KMS-11 (cell line): ENCODE results near the gene KCTD12.

Experiments used
- H2AFZ ChIP-seq: fragments of 200-600 bp; sonication (generic); 2 replicates; pipeline ENCODE4 v1.6.1; 2016; ENCODE audit warnings: antibody characterized with exemption, mixed run types, low read depth
- H3K27ac ChIP-seq: fragments of 200-600 bp; sonication (generic); 2 replicates; pipeline ENCODE4 v1.6.1; 2016; ENCODE audit warnings: mild to moderate bottlenecking, mixed run types
- H3K27me3 ChIP-seq: fragments of 200-600 bp; sonication (generic); 2 replicates; pipeline ENCODE4 v1.6.1; 2017; ENCODE audit warnings: mild to moderate bottlenecking, low read depth, mixed run types, moderate library complexity; ENCODE audit not compliant: insufficient read depth
- H3K36me3 ChIP-seq: fragments of 200-600 bp; sonication (generic); 2 replicates; pipeline ENCODE4 v1.6.1; 2017; ENCODE audit warnings: mild to moderate bottlenecking, mixed run types; ENCODE audit not compliant: insufficient read depth
- H3K4me1 ChIP-seq: fragments of 200-600 bp; sonication (generic); 2 replicates; pipeline ENCODE4 v1.6.1; 2016; ENCODE audit warnings: mild to moderate bottlenecking, low read depth, mixed run types; ENCODE audit not compliant: poor library complexity, severe bottlenecking
- H3K4me2 ChIP-seq: fragments of 200-600 bp; sonication (generic); 2 replicates; pipeline ENCODE4 v1.7.0; 2016; ENCODE audit warnings: mild to moderate bottlenecking, mixed run types
- H3K4me3 ChIP-seq: fragments of 200-600 bp; sonication (generic); IDR thresholded peaks from 2 replicates; pipeline ENCODE4 v1.6.1; 2017; ENCODE audit warnings: low read depth, low read length, mixed read lengths; ENCODE audit not compliant: insufficient read depth
- H3K79me2 ChIP-seq: fragments of 200-600 bp; sonication (generic); 2 replicates; pipeline ENCODE4 v1.6.1; 2016; ENCODE audit warnings: low read depth, mixed run types; ENCODE audit not compliant: insufficient read depth
- H3K9ac ChIP-seq: fragments of 200-600 bp; sonication (generic); 2 replicates; pipeline ENCODE4 v1.6.1; 2016; ENCODE audit warnings: mild to moderate bottlenecking, mixed run types
- H4K20me1 ChIP-seq: fragments of 200-600 bp; sonication (generic); 2 replicates; pipeline ENCODE4 v1.6.1; 2016; ENCODE audit warnings: mild to moderate bottlenecking, mixed run types; ENCODE audit not compliant: insufficient read depth
- TF ChIP-seq, protein P1 (sequence below): fragments of 200-600 bp; sonication (generic); conservative IDR thresholded peaks from 2 replicates; pipeline ENCODE4 v1.6.1; 2017; ENCODE audit warnings: low read depth, mild to moderate bottlenecking, antibody characterized with exemption, low read length, moderate library complexity, mixed read lengths

The KCTD12 gene

DNA sequence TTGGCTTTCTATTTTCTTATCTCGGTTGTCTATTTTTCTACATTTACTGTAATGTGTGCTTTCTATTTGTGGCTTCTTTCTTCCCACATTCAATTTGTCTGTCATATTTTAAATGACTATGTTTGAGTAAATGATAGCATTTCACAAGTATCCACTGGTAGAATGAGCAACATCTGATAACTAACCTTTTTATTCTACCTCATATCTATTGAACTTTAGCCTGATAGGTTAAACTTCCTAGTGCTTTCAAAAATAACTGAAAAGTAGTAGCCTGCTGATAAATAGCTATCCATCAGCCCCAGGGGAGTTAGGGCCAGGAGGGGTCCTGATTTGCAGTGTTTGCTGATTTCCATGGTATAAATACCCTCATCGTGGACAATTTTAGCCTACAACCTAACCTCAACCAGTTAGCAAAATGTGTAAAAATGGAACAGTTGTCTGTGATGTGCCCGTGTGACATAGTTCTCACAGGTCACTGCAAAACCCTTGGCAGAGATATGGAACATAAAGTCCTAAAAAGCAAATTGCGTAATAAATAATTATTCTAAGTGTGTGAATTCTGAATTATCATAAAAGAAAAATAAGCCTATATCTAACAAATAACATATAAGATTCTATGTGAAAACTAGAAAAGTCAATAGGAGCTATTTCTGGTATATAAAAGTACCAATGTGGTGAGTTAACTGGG lies 32.1 kb downstream of the KCTD12 start:
- TF ChIP-seq, protein P1, sequence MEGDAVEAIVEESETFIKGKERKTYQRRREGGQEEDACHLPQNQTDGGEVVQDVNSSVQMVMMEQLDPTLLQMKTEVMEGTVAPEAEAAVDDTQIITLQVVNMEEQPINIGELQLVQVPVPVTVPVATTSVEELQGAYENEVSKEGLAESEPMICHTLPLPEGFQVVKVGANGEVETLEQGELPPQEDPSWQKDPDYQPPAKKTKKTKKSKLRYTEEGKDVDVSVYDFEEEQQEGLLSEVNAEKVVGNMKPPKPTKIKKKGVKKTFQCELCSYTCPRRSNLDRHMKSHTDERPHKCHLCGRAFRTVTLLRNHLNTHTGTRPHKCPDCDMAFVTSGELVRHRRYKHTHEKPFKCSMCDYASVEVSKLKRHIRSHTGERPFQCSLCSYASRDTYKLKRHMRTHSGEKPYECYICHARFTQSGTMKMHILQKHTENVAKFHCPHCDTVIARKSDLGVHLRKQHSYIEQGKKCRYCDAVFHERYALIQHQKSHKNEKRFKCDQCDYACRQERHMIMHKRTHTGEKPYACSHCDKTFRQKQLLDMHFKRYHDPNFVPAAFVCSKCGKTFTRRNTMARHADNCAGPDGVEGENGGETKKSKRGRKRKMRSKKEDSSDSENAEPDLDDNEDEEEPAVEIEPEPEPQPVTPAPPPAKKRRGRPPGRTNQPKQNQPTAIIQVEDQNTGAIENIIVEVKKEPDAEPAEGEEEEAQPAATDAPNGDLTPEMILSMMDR = no peak
- Histone ChIP-seq H3K27ac (no peak overlapping the region), H3K4me2 (no peak overlapping the region), H3K36me3 (no peaks in the 10 kb centered on the region), H3K9ac (no peak overlapping the region), H3K4me3 (no peak overlapping the region), H3K4me1 (no peaks in the 10 kb centered on the region), H2AFZ (no peak overlapping the region), H3K27me3 (no peaks in the 10 kb centered on the region), H3K79me2 (no peaks in the 10 kb centered on the region), H4K20me1 (no peaks in the 10 kb centered on the region)

DNA sequence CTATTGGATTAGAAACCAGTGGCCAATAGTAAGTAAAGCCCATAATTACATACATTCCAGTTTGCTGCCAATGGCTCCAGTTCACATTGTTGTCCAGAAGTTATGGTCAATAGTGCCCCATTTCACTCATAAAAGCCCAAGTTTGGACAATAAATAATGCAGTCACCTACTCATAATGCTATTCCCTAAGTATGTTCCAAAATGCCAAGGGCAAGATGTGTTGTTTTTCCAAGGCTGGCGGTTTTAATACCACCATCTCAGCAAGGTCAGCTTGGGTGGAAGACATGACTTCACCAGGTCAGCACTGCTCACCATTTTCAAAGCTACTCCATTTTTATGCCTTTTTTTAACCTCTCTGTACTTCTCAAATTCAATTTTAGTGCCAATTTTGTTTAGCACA lies 32.7 kb downstream of the KCTD12 start:
- Histone ChIP-seq H3K36me3 (no peaks in the 10 kb centered on the region), H3K27me3 (no peaks in the 10 kb centered on the region), H3K4me3 (no peak overlapping the region), H2AFZ (no peak overlapping the region), H3K4me2 (no peak overlapping the region), H4K20me1 (no peaks in the 10 kb centered on the region), H3K27ac (no peak overlapping the region), H3K9ac (no peak overlapping the region), H3K4me1 (no peaks in the 10 kb centered on the region), H3K79me2 (no peaks in the 10 kb centered on the region)
- TF ChIP-seq, protein P1 = no peak

DNA sequence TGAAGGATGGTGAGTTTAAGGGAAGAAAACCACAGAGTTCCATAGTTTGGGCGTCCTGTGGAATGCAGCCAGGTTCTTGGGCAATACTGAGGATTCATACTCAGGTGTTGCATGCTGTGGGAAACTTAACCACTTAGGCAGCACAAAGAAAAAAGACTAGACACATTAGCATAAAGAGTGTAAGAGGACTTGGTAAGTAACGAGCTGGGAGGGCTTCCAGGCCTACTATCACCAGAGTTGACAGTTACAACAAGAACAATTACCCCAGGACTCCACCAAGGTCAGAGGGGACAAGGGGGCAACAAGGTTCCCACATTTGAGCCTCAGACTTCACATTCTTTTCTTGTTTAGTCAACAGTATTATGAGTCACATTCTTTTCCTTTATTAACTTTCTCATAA lies 33.2 kb downstream of the KCTD12 start:
- Histone ChIP-seq H4K20me1 (no peaks in the 10 kb centered on the region), H3K4me2 (no peak overlapping the region), H3K4me3 (no peak overlapping the region), H2AFZ (no peak overlapping the region), H3K36me3 (no peaks in the 10 kb centered on the region), H3K27me3 (no peaks in the 10 kb centered on the region), H3K27ac (no peak overlapping the region), H3K9ac (no peak overlapping the region), H3K4me1 (no peaks in the 10 kb centered on the region), H3K79me2 (no peaks in the 10 kb centered on the region)
- TF ChIP-seq, protein P1 = no peak

DNA sequence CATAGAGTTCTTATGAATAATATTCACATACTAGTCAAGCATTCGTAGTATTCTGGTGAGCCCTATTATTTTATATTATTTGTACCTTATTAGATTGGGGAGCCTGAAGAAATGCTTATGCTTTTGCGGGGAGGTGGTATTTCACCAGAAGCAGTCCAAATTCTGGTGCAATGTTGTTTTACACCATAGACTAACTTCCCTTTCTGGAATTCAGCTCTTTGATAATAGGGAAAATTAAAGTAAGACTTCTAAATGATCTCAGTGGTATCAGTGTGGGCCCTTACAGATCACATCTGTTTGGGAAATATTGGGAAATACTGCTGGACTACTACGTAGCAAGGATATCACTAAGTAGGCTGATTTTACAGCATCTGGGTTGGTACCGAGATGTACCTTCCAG lies 34.2 kb downstream of the KCTD12 start:
- H3K27me3 ChIP-seq = no peaks in the 10 kb centered on the region
- no peak overlapping the region for H3K9ac ChIP-seq
- TF ChIP-seq, protein P1 = no peak
- H3K4me3 ChIP-seq = no peak overlapping the region
- H3K4me2 ChIP-seq = no peak overlapping the region
- no peak overlapping the region for H3K27ac ChIP-seq
- no peaks in the 10 kb centered on the region for H3K4me1 ChIP-seq
- no peaks in the 10 kb centered on the region for H3K36me3 ChIP-seq
- no peak overlapping the region for H2AFZ ChIP-seq
- no peaks in the 10 kb centered on the region for H3K79me2 ChIP-seq
- H4K20me1 ChIP-seq = no peaks in the 10 kb centered on the region
